Epithelial cell of esophagus (primary cell): ENCODE results near the gene TRPV4.

Source experiments
- DNase-seq: peaks from one replicate; pipeline ENCODE4 v3.0.0; 2010; ENCODE audit warnings: low read depth
- H3K4me3 ChIP-seq: 2 replicates; pipeline ENCODE4 v1.5.1; 2011; ENCODE audit warnings: mild to moderate bottlenecking, low read length, control low read depth
- TF ChIP-seq, protein P1 (sequence below): IDR thresholded peaks from 2 replicates; pipeline ENCODE4 v1.5.1; 2011; ENCODE audit warnings: low read depth, mild to moderate bottlenecking, low read length, control low read depth, inconsistent platforms; ENCODE audit not compliant: insufficient read depth; ENCODE audit errors: missing control alignments

TRPV4 gene

DNA sequence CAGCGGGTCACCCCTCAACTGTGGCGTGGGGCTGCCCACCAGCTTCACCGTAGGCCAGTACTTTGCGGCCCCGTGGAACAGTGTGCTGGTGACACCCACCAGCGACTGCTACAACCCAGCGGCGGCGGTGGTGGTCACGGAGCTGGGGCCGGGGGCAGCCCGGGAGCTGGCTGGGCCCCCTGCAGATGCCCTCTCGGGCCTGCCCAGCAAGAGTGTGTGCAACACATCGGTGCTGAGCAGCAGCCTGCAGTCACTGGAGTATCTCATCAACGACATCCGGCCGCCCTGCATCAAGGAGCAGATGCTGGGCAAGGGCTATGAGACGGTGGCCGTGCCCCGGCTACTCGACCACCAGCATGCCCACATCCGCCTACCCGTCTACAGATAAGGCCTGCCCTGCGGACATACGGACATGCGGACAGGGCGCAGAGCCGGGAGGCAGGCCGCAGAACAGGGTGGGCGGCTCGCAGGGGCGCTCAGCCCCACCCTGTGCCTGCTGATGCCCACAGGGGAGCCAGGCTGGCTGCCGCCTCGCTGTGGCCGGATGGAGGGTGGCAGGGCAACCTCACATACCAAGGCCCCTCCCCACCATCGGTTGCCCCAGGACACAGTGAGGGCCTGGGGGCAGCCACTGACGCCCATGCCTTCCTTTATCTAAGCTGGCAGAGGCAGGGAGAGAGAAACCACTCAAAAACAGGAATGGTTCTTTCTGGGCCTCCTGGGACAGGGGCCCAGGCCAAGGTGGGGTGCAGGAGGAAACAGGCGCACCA lies 64.1 kb downstream of the TRPV4 start:
- TF ChIP-seq, protein P1, sequence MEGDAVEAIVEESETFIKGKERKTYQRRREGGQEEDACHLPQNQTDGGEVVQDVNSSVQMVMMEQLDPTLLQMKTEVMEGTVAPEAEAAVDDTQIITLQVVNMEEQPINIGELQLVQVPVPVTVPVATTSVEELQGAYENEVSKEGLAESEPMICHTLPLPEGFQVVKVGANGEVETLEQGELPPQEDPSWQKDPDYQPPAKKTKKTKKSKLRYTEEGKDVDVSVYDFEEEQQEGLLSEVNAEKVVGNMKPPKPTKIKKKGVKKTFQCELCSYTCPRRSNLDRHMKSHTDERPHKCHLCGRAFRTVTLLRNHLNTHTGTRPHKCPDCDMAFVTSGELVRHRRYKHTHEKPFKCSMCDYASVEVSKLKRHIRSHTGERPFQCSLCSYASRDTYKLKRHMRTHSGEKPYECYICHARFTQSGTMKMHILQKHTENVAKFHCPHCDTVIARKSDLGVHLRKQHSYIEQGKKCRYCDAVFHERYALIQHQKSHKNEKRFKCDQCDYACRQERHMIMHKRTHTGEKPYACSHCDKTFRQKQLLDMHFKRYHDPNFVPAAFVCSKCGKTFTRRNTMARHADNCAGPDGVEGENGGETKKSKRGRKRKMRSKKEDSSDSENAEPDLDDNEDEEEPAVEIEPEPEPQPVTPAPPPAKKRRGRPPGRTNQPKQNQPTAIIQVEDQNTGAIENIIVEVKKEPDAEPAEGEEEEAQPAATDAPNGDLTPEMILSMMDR: no peak
- DNase-seq: no peak
- H3K4me3 ChIP-seq: no peak overlapping the region

DNA sequence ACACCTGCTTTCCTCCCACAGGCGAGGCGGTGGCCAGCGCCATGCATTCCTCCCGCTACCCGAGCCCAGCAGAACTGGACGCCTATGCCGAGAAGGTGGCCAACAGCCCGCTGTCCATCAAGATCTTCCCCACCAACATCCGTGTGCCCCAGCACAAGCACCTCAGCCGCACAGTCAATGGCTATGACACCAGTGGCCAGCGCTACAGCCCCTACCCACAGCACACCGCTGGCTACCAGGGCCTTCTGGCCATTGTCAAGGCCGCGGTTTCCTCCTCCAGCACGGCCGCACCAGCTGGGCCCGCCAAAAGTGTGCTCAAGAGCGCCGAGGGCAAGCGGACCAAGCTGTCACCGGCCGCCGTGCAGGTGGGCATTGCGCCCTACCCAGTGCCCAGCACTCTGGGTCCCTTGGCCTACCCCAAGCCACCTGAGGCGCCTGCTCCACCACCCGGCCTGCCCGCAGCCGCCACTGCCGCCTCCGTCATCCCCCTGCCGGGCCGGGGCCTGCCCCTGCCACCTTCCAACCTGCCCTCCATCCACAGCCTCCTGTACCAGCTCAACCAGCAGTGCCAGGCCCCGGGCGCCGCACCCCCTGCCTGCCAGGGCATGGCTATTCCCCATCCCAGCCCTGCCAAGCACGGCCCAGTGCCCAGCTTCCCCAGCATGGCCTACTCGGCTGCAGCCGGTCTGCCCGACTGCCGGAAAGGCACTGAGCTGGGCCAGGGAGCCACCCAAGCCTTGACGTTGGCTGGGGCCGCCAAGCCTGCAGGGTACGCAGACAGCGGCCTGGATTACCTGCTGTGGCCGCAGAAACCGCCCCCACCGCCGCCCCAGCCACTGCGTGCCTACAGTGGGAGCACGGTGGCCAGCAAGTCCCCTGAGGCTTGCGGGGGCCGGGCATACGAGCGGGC lies 65.0 kb downstream of the TRPV4 start:
- DNase-seq: no peak
- TF ChIP-seq, protein P1: no peak
- H3K4me3 ChIP-seq: no peak overlapping the region

DNA sequence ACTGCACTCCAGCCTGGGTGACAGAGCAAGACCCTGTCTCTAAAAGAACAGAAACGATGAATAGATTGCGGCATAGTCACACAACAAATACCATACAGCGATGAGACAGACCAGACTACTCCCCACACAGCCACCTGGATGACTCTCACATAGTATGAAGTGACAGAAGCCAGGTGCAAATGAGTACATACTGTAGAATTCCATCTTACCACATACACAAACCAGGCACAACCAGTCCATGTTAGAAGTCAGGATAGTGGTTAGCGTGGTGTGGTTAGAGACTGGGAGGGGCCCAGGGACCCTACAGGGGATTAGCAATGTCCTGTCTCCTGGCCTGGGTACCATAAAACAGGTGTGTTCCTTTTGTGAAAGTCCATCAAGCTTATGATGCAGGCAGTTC lies 65.7 kb downstream of the TRPV4 start:
- DNase-seq: no peak
- TF ChIP-seq, protein P1: no peak
- no peak overlapping the region for H3K4me3 ChIP-seq

DNA sequence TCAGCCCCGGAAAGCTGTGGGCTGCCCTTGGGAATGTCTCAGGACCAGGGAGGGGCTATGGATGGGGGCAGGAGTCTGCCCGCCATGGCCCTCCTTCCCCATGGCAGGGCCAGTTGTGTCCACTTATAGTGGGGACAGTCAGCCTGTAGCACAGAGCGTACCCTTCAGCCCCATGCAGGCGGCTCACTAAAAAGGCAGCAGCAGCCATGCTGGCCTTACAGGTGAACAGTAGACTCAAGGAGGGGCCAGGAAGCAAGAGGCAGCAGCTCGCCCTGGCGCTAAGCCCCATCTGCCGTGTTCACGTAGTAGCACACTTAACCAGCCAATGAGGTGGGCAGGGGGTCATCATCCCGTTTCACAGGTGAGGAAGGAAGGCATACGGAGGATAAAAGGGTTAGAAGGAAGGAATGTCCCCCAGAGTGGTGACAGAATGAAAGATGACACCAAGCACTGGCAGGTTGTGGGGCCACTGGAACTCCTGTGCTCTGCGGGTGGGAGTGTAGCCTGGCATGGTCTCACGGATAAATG lies 66.9 kb downstream of the TRPV4 start:
- TF ChIP-seq, protein P1: no peak
- no peak overlapping the region for H3K4me3 ChIP-seq
- no peak for DNase-seq

DNA sequence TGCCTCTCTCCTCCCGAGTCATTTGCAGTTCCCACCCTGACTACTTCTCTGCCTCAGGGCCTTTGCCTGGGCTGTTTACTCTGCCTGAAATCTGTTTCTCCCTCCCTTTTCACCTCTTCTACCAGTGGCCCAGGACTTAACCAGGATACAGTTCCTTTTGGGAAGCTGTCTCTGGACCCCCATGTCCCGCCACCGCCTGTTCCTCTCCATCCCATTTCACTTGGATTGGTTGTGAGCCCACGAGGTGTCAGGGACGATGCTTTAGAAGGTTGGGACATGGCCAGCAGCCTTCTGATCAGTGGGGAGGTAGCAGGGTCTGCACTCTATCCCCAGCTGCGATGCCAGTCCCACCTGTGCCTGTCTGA lies 67.8 kb downstream of the TRPV4 start:
- TF ChIP-seq, protein P1: no peak
- no peak for DNase-seq
- H3K4me3 ChIP-seq: no peak overlapping the region

DNA sequence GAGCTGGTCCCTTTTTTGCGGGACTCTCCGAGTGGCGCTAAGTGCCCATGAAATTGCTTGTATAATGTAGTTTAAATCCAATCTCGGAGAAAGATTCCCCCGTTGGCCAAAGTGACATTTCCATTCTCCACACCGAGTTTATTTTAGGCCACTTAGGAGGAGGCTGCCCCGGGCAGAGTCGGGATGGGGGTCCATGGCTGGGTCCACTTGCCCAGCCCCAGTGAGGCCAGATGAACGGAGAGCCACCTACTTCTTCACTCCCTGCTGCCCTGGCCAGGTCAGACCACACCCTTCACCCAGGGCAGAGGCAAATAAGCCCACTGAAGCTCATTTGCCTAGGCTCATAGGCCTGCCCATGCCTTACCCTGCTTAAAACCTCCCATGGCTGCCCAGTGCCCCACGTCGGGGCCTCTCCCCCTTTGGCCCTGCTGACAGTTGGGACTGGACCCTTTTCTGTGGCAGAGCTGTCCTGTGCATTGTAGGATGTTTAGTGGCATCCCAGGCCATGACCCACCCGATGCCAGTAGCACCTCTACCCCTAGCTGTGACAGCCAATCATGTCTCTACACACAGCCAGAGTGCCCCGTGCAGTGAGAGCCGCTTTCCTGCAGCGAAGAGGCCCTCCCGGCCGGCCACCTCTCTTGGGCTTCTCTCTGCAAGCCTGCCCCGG lies 68.3 kb downstream of the TRPV4 start:
- no peak overlapping the region for H3K4me3 ChIP-seq
- no peak for DNase-seq
- TF ChIP-seq, protein P1: no peak
